K562 (cell line): ENCODE results near the gene ARHGAP22. TPM values are rescaled to one million over a fixed set of nuclear protein-coding genes. Genes with fewer than 3 reads are reported as not detected.

Source experiments
- ATAC-seq: fragments of 200-7000 bp; cut with Tn5 transposase; 3 replicates; pipeline ENCODE4 v1.9.1; 2020; ENCODE audit warnings: moderate library complexity
- BruUV-seq: library from RNA; stranded (reverse); fragments of 400-500 nt; replicated peaks from 2 replicates; lab custom pipeline; 2021; lab: Mats Ljungman, UMichigan
- CTCF ChIA-PET: fragments of 300-600 bp; formaldehyde crosslinking; extraction: SDS; loops from one replicate; lab custom pipeline; 2021; ENCODE audit warnings: low intra/inter-chr PET ratio; lab: Yijun Ruan, JAX
- POLR2A ChIA-PET: fragments of 300-600, 350-650 bp; sonication (Branson Sonifier 250); formaldehyde crosslinking; extraction: SDS; loops from one replicate; lab custom pipeline; 2021; ENCODE audit warnings: antibody characterized with exemption, inconsistent platforms; lab: Yijun Ruan, JAX
- DNase-seq, 4 experiments: peaks; one replicate each; pipeline versions ENCODE4 v3.0.0 to v3.0.0-alpha.2; 2011 to 2018; ENCODE audit warnings: low spot score in 3 of 4, mixed read lengths in 3 of 4; ENCODE audit errors: extremely low read depth in 1 of 4
- FAIRE-seq: peaks from 2 replicates; lab custom pipeline; 2011; peaks lifted over from hg19 to GRCh38; lab: Jason Lieb, UNC
- H2AFZ ChIP-seq: 2 replicates; pipeline ENCODE4 v1.6.0; 2011; ENCODE audit warnings: low read depth, low read length, control low read depth, inconsistent platforms
- H3K27ac ChIP-seq: fragments of 200-600 bp; 3 replicates; pipeline ENCODE4 v1.8.0; 2011; ENCODE audit warnings: low read depth, mild to moderate bottlenecking, control low read depth, inconsistent platforms, low read length, moderate library complexity, mixed read lengths; ENCODE audit errors: extremely low read depth
- H3K27me3 ChIP-seq, 2 experiments: fragments of 300-600 bp in 1 of 2; 2 replicates in 1 of 2; 3 replicates in 1 of 2; pipeline versions ENCODE4 v1.6.0 to v1.8.0; 2011; ENCODE audit warnings: inconsistent platforms in 2 of 2, low read length in 2 of 2, mild to moderate bottlenecking in 1 of 2, mixed read lengths in 1 of 2, moderate library complexity in 1 of 2; ENCODE audit not compliant: control insufficient read depth in 2 of 2, insufficient read depth in 2 of 2
- H3K36me3 ChIP-seq: fragments of 300-600 bp; 3 replicates; pipeline ENCODE4 v1.8.0; 2011; ENCODE audit warnings: mild to moderate bottlenecking, low read length, inconsistent platforms; ENCODE audit not compliant: control insufficient read depth, insufficient read depth
- H3K4me1 ChIP-seq, 2 experiments: fragments of 200-600 bp in 1 of 2; replicated peaks in 1 of 2; 2 replicates in 1 of 2; 3 replicates in 1 of 2; pipeline versions ENCODE4 v1.5.1 to v1.8.0; 2011; ENCODE audit warnings: inconsistent platforms in 2 of 2, low read length in 2 of 2, mild to moderate bottlenecking in 1 of 2, mixed read lengths in 1 of 2, moderate library complexity in 1 of 2; ENCODE audit not compliant: control insufficient read depth in 2 of 2, insufficient read depth in 2 of 2
- H3K4me2 ChIP-seq: 2 replicates; pipeline ENCODE4 v1.6.1; 2011; ENCODE audit warnings: low read length, control low read depth, inconsistent platforms, mixed read lengths; ENCODE audit not compliant: insufficient read depth
- H3K4me3 ChIP-seq: fragments of 200-600 bp; sonication (generic), shearing (Covaris generic); 2 replicates; pipeline ENCODE4 v1.5.1; 2016; ENCODE audit warnings: control low read depth, inconsistent platforms
- H3K79me2 ChIP-seq: fragments of 200-600 bp; 3 replicates; pipeline ENCODE4 v1.8.0; 2011; ENCODE audit warnings: low read length, inconsistent platforms; ENCODE audit not compliant: control insufficient read depth, insufficient read depth
- H3K9ac ChIP-seq, 2 experiments: 2 replicates each; pipeline versions ENCODE4 v1.6.0 to v1.6.1; 2011; ENCODE audit warnings: low read depth in 2 of 2, low read length in 2 of 2, control low read depth in 1 of 2, inconsistent platforms in 1 of 2, mild to moderate bottlenecking in 1 of 2, mixed read lengths in 1 of 2; ENCODE audit not compliant: insufficient read depth in 1 of 2
- H3K9me1 ChIP-seq: one replicate; pipeline ENCODE4 v1.6.0; 2011; ENCODE audit warnings: inconsistent platforms, mild to moderate bottlenecking, low read length, moderate library complexity; ENCODE audit not compliant: control insufficient read depth, insufficient read depth
- H3K9me3 ChIP-seq: replicated peaks from 2 replicates; pipeline ENCODE4 v1.5.1; 2011; ENCODE audit warnings: low read depth, low read length, inconsistent platforms; ENCODE audit not compliant: control insufficient read depth, insufficient read depth
- H4K20me1 ChIP-seq: replicated peaks from 2 replicates; pipeline ENCODE4 v1.6.1; 2011; ENCODE audit warnings: low read length, inconsistent platforms, mixed read lengths; ENCODE audit not compliant: control insufficient read depth, insufficient read depth
- CBX2 ChIP-seq: fragments of 200-600 bp; sonication (generic); IDR thresholded peaks from one replicate; pipeline ENCODE4 v1.6.1; 2012; ENCODE audit warnings: mild to moderate bottlenecking, low read length, inconsistent platforms; ENCODE audit not compliant: insufficient read depth, poor library complexity, severe bottlenecking
- CBX5 ChIP-seq: IDR thresholded peaks from 2 replicates; pipeline ENCODE4 v1.6.1; 2014; ENCODE audit warnings: low read depth, borderline replicate concordance
- DNMT1 ChIP-seq: fragments of 450-650 bp; IDR thresholded peaks from 2 replicates; pipeline ENCODE4 v1.6.1; 2016; ENCODE audit warnings: antibody characterized with exemption, mild to moderate bottlenecking
- E2F4 ChIP-seq: sonication (generic); formaldehyde crosslinking; IDR thresholded peaks from 2 replicates; pipeline ENCODE4 v1.8.0; 2022; ENCODE audit warnings: mild to moderate bottlenecking, low read depth, missing genetic modification reagents
- ETS1 ChIP-seq: conservative IDR thresholded peaks from 2 replicates; pipeline ENCODE4 v1.6.1; 2011; ENCODE audit warnings: low read depth, mild to moderate bottlenecking, low read length; ENCODE audit not compliant: control insufficient read depth
- KDM2B ChIP-seq: fragments of 250-450 bp; sonication (Bioruptor Pico); IDR thresholded peaks from 2 replicates; pipeline ENCODE4 v1.8.0; 2021; ENCODE audit warnings: mild to moderate bottlenecking, moderate library complexity
- NBN ChIP-seq: fragments of 450-650 bp; IDR thresholded peaks from 2 replicates; pipeline ENCODE4 v1.6.1; 2016; ENCODE audit warnings: low read depth, mild to moderate bottlenecking
- NCOR1 ChIP-seq: fragments of 450-650 bp; IDR thresholded peaks from 2 replicates; pipeline ENCODE4 v1.6.1; 2016; ENCODE audit warnings: mild to moderate bottlenecking, moderate library complexity
- NR2C1 ChIP-seq, 2 experiments: fragments of 450-650 bp; IDR thresholded peaks; 2 replicates each; pipeline ENCODE4 v1.6.1; 2017; ENCODE audit warnings: mild to moderate bottlenecking in 2 of 2, antibody characterized with exemption in 1 of 2, inconsistent platforms in 1 of 2, missing compliant biosample characterization in 1 of 2, missing genetic modification characterization in 1 of 2
- PCBP1 ChIP-seq: fragments of 200-400 bp; formaldehyde crosslinking; IDR thresholded peaks from 2 replicates; pipeline ENCODE4 v1.6.1; 2018; ENCODE audit warnings: mild to moderate bottlenecking, low read depth, low read length; ENCODE audit not compliant: poor library complexity, severe bottlenecking
- PHB ChIP-seq: fragments of 250-450 bp; sonication (Bioruptor Pico); IDR thresholded peaks from 2 replicates; pipeline ENCODE4 v1.5.0; 2021
- POLR2G ChIP-seq: fragments of 200-400 bp; formaldehyde crosslinking; IDR thresholded peaks from 2 replicates; pipeline ENCODE4 v1.6.1; 2017; ENCODE audit warnings: low read depth, mild to moderate bottlenecking, antibody characterized with exemption, low read length, moderate library complexity
- POLR3A ChIP-seq: IDR thresholded peaks from 2 replicates; pipeline ENCODE4 v1.6.1; 2011; ENCODE audit warnings: borderline replicate concordance, mild to moderate bottlenecking, moderate library complexity; ENCODE audit not compliant: insufficient read length, insufficient read depth; ENCODE audit errors: extremely low read depth
- SP1 ChIP-seq: sonication (generic); formaldehyde crosslinking; IDR thresholded peaks from 2 replicates; pipeline ENCODE4 v1.8.1; 2022; ENCODE audit warnings: mild to moderate bottlenecking, missing genetic modification reagents
- TCF7 ChIP-seq: sonication (generic); IDR thresholded peaks from 2 replicates; pipeline ENCODE4 v1.6.1; 2016; ENCODE audit warnings: antibody characterized with exemption, borderline replicate concordance
- XRCC3 ChIP-seq: fragments of 450-650 bp; IDR thresholded peaks from 2 replicates; pipeline ENCODE4 v1.6.1; 2017; ENCODE audit warnings: mild to moderate bottlenecking, moderate library complexity
- ZNF124 ChIP-seq: sonication (generic); formaldehyde crosslinking; IDR thresholded peaks from 2 replicates; pipeline ENCODE4 v1.8.1; 2022; ENCODE audit warnings: missing genetic modification reagents
- ZNF175 ChIP-seq: fragments of 200-800 bp; sonication (Bioruptor generic); IDR thresholded peaks from 2 replicates; pipeline ENCODE4 v1.6.1; 2016; ENCODE audit warnings: low read depth, mild to moderate bottlenecking, missing genetic modification characterization, missing compliant biosample characterization
- ZNF445 ChIP-seq: fragments of 250-450 bp; sonication (Bioruptor Pico); IDR thresholded peaks from 2 replicates; pipeline ENCODE4 v1.4.0; 2020; ENCODE audit warnings: low read depth, mild to moderate bottlenecking, moderate library complexity
- ZNF586 ChIP-seq: fragments of 450-650 bp; formaldehyde crosslinking; conservative IDR thresholded peaks from 2 replicates; pipeline ENCODE4 v1.4.0; 2020; ENCODE audit warnings: mild to moderate bottlenecking, moderate library complexity
- WGBS: fragments of 100-300 bp; shearing (Covaris generic); methylation state at CpG from one replicate; pipeline ENCODE4 v1.1.6; 2016; ENCODE audit warnings: low coverage, mixed read lengths; ENCODE audit not compliant: insufficient coverage; ENCODE audit errors: missing lambda C conversion rate; 5-methylcytosine and 5-hydroxymethylcytosine counted together
- in situ Hi-C: fragments of 300-500 bp; cut with MboI; formaldehyde crosslinking; loops from 4 replicates; pipeline ENCODE4 v1.15.0; 2018; ENCODE audit warnings: inconsistent platforms, mixed read lengths
- intact Hi-C: fragments of 100-400 bp; cut with micrococcal nuclease; formaldehyde crosslinking; loops from 2 replicates; pipeline ENCODE4 v1.14.2; 2022
- polyA plus RNA-seq, 8 experiments: library from polyadenylated mRNA; depleted of rRNA in 4 of 8; stranded (reverse) in 5 of 8; unstranded in 3 of 8; fragments of >200 nt; fragmentation: Nextera tagmentation in 2 of 8; fragmentation: Illumina TruSeq in 1 of 8; extraction: Ambion mirVana in 2 of 8; extraction: Trizol in 1 of 8; gene quantifications; 2 replicates each; pipeline versions ENCODE4 v1.2.1 to v1.2.3, GENCODE V29; 2011 to 2014; ENCODE audit warnings: inconsistent platforms in 1 of 8, missing spikeins in 1 of 8
- total RNA-seq, 7 experiments: library from RNA; depleted of rRNA in 6 of 7; stranded (reverse); fragments of >200 nt in 6 of 7; fragmentation: Illumina TruSeq in 2 of 7; extraction: Trizol in 2 of 7; gene quantifications; 2 replicates each; pipeline versions ENCODE4 v1.2.1 to v1.2.3, GENCODE V29; 2011 to 2021; ENCODE audit warnings: low replicate concordance in 1 of 7

The ARHGAP22 gene
- total and polyA plus RNA-seq, 9 of the 15 experiments (the other 6 are each of a cell fraction or from before 2014, with no cell fraction given), result 1.3 to 28.1 (median 12.7) TPM

GRCh38 chr10:48580236-48580635 is 24.6 kb downstream of the ARHGAP22 start:
- Histone ChIP-seq H3K36me3 (no peaks in the 10 kb centered on the region), H3K4me3 (no peak overlapping the region), H3K4me1 (peaks cover 0 to 2% of the 10 kb centered on the region in 2 experiments; a peak in 1 of 5 replicates), H4K20me1 (no peaks in the 10 kb centered on the region), H3K4me2 (no peak overlapping the region), H3K9me3 (no peaks in the 10 kb centered on the region), H3K79me2 (no peaks in the 10 kb centered on the region), H2AFZ (no peak overlapping the region), H3K9ac (no peak overlapping the region), H3K27me3 (peaks cover 22 to 43% of the 10 kb centered on the region in 2 experiments), H3K27ac (no peak overlapping the region), H3K9me1 (no peaks in the 10 kb centered on the region)
- no peak for DNase-seq
- CTCF ChIA-PET, result no interaction called here
- POLR2A ChIA-PET, result no interaction called here
- FAIRE-seq, result no peak
- intact Hi-C loops (no loop called here), in situ Hi-C loops (no loop called here)
- no TSS peak for BruUV-seq
- 0% methylated on average over 5 of the region's 5 CpGs for WGBS
- TF ChIP-seq SP1, result no peak
- no peak for TF ChIP-seq NBN
- no peak for TF ChIP-seq KDM2B (CRISPR knock-in tag)
- TF ChIP-seq CBX5, result no peak
- TF ChIP-seq POLR3A, result no peak
- TF ChIP-seq ETS1, result no peak
- no peak for TF ChIP-seq XRCC3
- no peak for TF ChIP-seq ZNF175 (CRISPR knock-in tag)
- TF ChIP-seq DNMT1, result no peak
- TF ChIP-seq POLR2G, result no peak
- no peak for TF ChIP-seq CBX2
- no peak for TF ChIP-seq ZNF124 (CRISPR knock-in tag)
- TF ChIP-seq PHB (CRISPR knock-in tag), result no peak
- no peak for TF ChIP-seq ZNF445 (CRISPR knock-in tag)
- no peak for TF ChIP-seq NR2C1 (IDR thresholded peaks at IDR 0.05)
- no peak for TF ChIP-seq NR2C1 (tag; IDR thresholded peaks at IDR 0.05)
- no peak for TF ChIP-seq PCBP1
- no peak for TF ChIP-seq ZNF586 (CRISPR knock-in tag)
- no peak for TF ChIP-seq E2F4 (CRISPR knock-in tag)
- TF ChIP-seq TCF7, result no peak
- no peak for TF ChIP-seq NCOR1
- no peak for ATAC-seq
